HT1080 (cell line): ENCODE measurements around the gene ANKS1A. TPM values are rescaled to one million over a fixed set of nuclear protein-coding genes. Genes with fewer than 3 reads are reported as not detected.

ENCODE experiments used
- DNase-seq: peaks from one replicate; pipeline ENCODE4 v3.0.0-alpha.2; 2015; ENCODE audit warnings: low read depth
- total RNA-seq: library from RNA; depleted of rRNA; stranded (reverse); fragments of >200 nt; shearing (Covaris generic); gene quantifications from 2 replicates; pipeline ENCODE4 v1.2.3, GENCODE V29; 2014

Gene ANKS1A
- total RNA-seq, 1 experiment from 2014 or later, result 7.3 TPM

DNA sequence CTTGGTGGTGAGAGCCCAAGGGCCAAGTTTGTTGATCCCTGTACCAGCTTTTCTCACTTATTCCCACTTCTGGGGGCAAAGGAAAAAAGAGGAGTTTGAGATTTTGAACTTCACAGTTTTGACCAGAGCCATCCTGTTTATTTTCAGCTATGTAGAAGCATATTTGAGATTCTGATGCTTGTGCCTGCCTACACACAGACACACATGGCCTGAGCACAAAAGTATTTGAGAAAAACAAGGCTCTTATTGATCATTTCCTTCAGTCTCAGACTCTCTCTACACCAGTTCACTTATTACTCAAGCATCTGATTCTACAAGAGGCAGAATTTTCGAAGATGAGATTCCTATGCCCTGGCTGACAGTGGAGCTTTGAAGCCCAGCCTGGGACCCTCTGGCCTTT lies 151.3 kb downstream of the ANKS1A start:
- no peak for DNase-seq

DNA sequence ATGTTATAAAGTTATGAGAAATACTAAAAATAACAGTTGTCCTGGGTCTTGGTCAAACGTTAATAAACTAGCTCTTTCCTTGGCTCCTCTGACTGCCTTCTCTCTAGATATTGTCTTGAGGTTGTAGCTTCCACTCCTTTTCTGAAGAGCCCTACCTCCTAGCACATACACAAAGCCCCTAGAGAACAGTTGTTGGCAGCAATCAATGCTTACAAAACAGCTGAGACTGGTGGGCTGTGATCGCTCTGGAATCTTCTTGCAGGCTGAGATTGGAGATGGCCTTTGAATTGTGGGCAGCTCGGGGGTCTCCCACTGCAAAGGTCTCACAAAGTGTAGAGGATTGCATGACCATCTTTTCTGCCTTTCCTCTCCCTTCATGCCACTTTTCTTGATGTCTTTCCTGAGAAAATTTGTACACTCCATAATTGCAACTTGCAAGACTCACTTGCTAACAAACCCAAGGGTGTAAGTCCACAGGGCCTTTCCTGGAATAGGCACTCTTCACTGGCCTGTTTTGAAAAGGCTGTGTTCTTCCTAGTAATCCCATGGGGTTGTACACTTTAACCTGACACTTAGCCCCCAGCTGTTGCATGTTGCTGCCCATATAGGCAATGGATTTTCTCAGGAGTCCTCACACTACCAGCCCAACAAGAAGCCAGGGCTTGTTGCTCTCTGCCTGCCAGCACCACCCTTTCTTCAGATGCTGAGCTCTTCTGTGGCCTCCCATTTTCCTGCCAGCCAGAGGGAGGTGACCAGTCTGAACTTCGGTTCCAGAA lies 152.2 kb downstream of the ANKS1A start:
- no peak for DNase-seq

DNA sequence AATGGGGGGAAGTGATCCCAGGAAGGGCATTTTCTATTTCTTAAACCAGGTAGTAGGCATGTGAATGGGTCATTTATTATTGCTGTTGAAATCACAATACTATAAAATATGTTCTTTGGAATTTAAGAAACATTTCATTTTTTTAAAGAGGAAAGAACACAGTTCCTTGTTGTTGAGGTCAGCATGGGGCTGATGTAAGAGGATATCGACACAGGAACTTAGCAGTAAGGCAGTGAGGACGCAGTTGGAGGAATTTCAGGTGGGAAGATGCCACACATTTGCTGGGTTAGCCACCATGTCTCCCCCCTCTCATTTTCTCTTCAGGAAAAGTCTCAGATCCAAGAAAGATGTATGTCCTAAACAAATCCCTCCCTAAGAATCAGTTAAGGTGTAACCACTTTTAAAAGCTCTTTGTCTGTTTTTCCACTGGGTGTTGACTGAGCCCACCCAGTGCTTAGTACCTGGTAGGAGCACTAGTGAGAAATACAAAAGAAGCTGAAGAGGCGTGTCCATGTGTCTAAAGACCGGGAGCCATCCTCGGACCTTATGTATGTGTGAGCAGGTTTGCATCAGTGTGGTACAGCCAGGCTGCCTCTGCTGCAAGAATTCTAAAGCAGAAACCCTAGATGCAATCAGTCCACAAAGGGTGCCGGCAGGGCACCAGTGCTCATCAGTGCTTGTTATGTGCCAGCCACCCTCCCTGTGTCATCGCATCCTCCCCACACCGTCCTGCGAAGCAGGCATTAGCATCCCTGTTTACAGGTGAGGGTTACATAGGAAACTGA lies 153.2 kb downstream of the ANKS1A start:
- DNase-seq, result no peak

DNA sequence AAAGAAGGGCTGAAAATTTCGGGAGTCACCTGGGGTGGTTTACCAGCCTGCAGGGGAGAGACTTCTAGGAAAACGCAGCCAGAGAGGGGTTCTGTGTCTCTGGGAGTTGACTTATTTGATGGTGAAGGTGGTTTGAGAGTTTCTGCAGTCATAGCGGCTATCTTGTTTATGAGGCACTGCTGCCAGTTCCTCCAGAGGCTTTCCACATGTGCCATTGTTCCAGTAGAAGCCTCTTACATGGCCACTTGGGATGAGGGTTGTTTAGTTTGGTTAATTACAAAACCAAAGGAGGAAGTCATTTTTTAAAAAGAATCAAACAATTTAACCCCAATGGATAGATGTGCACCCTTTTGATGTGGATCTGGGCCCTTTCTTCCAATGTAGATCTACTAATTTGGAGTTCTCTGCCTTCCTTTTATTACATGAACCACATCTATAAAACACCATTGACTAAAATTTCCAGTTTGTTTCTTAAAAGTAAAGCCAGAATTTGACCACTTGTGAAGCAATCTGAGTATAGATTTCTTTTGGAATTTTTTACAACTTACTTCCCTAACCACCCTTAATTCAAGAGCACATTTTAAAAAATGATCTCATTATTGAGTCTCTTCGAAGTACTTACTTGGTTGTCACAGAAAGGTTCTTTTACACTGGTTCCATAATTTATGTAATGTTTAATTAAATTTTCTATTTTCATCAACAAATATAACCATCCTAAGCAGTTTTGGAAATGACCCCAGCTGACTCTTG lies 154.5 kb downstream of the ANKS1A start:
- DNase-seq, result no peak

DNA sequence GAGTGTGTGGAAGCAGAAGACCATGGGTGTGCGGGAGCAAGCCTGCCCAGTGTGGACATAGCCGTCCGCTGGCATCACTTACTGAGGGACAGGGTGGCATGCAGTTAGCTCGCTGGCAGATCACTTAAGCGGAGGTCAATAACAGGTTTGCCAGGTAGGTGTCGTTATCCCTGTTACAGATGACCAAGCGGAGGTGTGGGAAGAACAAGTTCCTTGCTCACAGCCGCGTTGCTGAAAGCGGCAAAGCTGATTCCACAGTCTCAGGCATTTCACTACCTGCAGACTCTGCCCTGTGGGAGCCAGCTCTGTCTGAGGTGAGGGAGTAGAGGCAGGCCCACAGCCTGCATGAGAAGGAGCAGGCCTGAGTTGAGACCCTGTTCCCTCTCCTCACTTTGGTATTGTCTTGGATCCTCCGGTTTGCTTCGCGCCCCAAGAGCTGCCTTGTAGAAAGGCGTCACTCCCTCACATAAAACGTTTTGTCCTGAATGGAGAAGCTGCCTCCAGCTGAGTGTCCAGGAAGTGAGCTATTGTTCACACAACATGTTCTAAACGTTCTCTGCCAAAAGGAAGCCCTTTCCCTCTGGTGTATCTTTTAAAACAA lies 155.2 kb downstream of the ANKS1A start:
- peak; percentile 26 for DNase-seq

DNA sequence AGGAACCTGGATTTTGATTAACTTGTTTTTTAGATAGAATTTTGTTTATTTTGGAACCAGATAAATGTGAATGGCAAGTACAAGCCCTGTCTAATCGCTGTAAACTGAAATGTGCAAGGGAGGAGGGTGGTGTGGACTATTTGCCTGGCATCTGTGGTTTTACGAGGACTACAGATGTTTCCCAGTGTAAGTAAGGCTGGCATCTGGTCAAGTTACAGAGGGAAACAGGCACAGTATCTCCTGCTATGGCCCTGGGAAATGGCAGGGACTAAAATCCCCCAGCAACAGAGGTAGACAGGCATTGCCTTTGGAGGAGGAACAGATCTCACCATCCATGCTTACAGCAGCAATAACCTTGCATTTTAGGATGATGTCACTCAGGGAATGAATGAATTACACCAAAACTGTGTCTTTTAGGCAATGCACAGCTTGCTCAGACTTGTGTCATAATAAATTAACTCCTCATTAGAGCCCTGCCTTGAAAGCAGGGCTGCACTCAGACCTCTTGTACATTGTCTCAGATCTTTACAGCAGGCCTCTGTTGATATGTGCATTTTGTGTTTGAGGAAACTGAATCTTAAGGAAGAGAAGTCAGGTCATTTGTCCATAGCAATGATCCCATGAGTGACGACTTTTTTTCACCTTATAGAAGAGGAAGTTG lies 155.8 kb downstream of the ANKS1A start:
- peak; percentile 11 for DNase-seq

DNA sequence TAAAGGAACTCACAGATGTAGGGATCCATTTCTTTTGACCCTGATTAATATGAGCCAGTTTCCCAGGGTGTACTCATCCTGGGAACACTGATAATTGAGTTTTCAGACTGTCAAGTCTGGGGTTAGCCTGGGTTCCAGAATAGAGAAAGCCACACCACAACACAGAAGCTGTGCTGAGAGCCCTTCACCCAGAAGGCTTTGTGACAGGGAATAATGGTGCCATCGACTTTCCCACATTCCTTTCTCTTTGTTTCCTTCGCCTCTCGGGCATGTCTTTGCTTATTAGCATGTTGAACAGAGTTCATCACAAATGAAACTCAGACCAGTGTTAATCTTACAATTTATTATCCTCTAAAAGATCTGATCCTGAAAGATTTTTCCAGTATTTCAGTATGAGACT lies 157.0 kb downstream of the ANKS1A start:
- no peak for DNase-seq

DNA sequence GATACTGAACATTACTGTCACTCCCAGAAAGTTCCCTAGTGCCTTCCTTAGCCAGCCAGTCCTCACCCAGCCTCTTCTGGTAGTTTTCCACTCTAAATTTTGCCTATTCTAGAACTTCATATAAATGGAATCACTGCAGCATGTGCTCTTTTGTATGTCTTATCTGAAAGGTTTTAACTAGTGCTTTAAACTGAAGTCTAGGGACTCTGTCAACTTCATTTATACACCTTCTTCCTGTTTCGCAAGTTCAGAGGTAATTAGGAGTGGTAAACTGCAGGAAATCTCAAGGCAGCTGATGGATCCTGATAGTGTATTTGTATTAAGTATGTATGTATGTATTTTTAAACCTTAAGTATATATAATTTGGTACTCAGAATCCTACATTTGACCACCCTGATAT lies 157.8 kb downstream of the ANKS1A start:
- DNase-seq, result no peak

DNA sequence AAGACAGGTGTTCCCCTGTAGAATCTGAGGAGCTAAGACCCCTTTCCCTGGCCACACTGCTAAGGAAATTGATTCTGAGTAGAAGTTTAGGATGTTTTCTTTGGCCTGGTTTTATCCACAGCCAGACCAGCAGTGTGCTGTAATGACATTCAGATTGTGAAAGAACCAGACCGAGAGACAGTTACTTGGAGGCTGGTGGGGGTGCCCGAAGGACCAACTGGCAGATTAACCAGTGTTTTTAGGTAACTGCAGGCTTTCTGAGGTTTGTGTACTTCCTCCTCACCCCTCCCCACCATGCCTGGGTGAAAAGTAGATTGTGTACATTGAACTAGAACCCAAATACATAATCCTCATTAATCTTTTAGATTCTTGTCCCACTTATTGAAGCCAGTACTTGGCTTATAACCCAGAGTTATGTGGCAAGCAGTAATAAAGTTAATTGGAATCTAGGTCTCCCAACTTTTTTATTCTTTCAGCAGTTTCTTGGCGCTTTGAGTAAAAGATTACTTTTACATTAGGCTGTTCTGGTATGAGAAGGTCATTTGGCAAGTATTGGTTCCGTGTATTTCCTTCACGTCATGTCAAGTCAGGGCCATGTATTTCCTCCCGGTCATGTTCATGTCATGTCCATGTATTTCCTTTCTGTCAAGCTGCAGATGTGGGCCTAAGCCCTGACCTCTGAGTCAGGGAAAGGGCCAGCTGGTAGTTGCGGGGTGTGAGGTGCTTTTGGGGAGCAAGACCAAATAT lies 158.4 kb downstream of the ANKS1A start:
- DNase-seq, result no peak

DNA sequence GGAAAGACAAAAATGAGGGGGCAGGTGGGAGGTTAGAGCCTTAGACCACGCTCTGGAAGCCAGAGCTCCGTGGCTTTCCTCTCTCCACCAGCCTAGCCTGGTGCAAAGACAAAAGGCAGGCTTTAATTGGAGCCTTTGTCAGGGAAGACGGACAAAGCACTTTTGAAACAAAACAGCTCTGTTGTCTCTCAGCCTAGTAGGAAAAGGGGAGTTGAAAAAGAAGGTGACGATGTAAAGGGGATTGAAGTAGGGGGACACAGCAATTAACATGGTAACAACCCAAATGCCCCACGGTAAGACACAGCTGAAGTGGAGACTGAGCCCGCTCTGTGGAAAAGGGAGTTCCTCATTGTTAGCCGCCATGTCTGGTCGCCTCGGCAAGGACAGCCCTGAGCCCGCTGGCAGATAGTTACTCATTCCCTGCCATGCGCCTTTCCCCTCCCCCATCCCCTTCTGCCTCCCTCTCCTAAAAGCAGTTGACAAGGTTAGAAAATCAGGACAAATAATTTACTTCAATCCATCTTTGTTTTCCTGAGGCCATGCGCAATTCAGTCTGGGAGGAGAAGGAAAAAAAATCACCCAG lies 159.1 kb downstream of the ANKS1A start:
- no peak for DNase-seq

DNA sequence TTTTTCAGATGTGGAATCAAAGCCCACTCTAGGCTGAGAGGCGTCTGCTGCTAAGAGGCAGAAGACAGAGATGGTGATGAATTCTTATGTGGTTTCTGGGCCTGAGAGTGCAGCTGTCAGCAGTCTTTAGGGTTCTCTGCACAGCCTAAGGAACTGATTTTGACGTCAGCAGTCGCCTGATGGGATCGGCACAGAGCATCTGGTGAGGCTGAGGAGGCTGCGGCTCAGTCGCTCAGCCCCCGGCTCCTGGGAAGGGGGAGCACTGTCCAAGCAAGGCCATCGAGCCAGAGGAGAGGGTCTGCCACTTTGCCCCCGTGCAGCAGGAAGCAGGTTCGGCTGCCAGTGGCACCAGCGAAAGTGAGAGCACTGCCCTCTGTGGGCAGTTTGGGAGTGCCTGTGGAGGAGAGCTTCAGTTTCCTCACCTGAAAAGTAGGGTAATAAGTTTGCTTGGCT lies 159.6 kb downstream of the ANKS1A start:
- DNase-seq, result no peak

DNA sequence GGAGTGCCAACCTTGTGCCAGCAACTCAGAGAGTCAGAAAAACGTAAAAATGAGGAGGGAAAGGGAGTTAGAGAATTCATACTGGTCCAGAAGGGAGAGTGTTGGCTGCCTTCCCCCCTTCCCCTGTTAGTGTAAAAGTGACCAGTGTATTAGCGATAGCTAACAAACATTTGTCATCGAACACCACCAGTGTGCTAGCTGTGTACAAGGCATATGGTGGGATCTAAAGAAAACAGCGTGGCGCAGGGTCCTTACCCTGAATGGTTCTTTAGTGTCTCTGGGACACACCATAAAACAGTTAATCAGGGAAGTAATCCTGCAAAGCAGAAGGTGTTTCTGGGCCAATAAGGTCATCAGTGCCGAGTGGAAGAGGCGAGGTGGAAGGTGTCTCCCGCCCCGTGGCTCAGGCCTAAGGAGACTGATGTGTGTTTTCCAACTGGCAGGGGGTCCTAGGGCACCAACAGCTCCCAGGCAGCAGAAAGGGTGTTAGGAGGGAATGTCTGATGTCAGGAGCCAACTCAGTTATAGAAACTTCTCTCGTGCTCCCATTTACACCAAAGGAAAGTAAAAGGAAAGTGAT lies 160.2 kb downstream of the ANKS1A start:
- no peak for DNase-seq

DNA sequence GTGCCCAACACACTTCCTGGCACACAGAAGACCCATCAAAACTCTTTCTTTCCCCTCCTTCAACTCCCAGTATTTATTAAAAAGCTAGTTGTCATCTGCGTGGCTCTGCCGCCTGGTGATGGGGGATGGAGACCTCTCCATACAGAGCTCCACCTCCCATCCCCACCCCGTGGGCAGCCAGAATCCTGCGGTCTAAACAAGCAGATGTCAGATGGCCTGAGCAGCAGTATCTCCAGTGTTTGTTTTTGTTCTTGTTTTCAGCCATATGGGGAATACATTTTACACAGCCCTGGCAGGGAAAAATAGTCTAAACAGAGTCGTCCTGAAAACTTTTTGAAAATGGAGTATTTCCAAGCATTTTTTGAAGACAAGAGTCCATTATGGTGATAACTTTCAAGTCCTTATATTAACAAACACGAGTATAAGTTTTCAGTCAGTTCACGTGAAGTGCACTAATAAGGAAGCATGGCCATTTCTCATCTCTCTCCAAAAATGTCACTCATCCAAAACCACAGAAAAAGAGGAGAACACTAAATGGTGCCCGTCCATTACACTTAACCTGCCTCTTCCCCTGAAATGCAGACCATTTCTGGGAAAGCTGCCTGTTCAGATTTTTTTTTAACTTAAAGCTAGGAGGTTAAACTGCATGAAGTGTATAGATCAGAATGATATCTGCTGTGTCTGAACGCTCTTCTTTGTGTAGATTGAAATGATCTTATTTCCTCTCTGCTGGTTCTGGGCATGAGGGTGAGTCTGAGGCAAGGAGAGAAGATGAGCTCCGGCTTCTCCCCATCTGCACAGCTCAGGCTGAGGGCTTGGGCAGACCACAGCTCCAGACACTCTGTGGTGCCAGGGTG lies 161.1 kb downstream of the ANKS1A start:
- DNase-seq, result no peak

DNA sequence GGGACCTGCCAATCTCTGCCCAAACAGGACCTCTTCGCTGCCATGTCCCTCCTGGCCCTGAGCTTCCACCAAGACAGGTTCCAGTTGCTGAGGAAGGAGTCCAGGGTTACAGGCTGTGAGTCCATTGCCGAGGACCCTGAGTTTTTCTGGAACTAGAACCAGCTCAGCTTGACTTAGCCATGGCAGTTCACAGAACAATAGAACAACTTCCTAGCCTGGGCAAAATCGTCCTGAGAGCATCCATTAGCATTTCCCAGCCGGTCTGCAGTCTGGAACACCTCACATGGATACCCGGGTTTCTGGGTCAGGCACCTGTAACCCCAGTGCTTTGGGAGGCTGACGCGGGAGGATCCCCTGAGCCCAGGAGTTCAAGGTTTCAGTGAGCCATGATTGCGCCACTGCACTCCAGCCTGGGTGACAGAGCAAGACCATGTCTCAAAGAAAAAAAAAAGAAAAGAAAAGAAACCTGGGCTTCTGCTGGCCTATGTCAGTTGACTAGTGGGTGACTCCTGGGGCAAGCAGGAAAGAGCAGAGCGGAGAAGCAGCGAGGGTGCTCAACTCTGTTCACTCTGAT lies 161.8 kb downstream of the ANKS1A start:
- DNase-seq, result no peak

DNA sequence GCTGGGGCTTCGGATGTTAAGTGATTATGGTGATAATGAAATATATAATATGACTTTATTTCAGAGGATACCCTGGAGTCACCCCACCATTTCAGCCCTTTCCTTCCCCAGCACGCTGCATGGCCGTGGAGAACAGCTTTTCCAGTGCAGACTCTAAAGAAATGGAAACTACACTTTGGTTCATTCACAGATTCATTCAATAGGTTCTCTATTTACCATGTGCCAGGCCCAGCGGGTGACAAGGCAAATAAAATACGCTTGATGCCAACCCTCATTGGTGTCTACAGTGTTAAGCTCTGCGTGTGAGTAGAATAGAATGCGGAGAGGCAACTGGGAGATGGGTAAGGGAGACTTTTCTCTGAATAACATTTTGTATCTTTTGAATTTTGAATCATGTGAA lies 162.3 kb downstream of the ANKS1A start:
- DNase-seq, result no peak

DNA sequence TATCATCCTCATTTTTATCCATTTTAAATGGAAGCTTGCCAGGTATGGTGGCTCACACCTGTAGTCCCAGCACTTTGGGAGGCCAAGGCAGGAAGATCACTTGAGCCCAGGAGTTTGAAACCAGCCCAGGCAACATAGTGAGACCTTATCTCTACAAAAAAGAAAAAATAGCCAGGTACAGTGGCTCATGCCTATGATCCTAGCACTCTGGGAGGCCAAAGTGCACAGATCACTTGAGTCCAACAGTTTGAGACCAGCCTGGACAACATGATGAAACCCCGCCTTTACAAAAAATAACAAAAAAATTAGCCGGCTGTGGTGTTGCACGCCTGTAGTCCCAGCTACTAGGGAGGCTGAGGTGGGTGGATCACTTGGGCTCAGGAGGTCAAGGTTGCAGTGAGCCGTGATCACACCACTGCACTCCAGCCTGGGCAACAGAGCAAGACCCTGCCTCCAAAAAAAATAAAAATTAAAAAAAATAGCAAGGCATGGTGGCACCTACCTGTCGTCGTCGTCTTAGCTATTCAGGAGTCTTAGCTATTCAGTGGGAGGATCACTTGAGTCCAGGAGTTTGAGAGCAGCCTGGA lies 163.0 kb downstream of the ANKS1A start:
- no peak for DNase-seq

DNA sequence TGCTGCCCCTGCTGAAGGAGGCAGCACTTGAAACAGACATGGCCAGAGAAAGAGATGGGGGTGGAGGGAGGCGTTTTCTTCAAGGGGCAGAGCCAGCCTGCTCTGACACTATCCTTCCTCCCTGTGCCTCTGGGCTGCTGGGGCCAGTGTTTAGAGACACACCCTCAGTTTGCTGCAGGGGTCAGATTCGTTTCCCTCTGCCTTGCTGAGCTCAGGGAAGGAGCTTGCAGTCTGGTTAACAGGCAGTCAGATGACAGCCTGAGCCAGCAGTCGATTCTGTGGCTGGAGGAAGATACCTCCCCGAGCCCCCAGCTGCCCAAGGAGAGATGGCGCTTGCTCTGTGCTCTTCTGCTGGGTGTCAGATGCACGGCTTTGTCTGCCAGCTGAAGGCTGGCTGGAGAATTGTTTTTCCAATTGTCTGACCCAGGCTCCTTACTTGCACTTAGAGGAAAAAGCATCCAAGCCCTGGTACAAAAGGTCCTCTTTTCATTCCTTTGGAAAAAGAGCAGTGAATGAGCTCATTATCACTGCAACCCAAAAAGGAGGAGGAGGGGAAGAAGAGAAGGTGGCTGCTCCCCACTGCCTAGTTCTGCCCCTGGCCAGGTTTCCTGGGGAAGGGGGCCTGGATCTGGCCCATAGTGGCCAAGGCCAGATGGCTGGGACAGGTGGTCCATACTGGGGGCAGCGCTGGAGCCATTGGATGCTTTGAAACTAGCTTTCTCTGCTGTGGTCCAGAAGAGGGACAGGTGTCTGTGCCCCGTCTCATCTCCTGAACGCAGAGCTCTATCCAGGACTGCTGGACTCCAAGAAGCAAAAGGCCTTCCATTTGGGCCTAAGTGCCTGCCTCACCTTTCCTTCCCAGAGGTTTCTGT lies 163.9 kb downstream of the ANKS1A start:
- no peak for DNase-seq
